Activated gamma-delta T cell treated with Interleukin-2 at 50 U/mL for 16 hours (primary cell): ENCODE data around the gene PCDHA5.
"Not testable (repeated sequence)": the region's sequence is repeated elsewhere in the genome, so short reads cannot be mapped to it uniquely, and the experiment has no call there.

Source experiments
- DNase-seq: peaks from one replicate; pipeline ENCODE4 v3.0.0-alpha.2; 2020

PCDHA5 gene

GRCh38 chr5:140827704-140828361 is 6.4 kb downstream of the PCDHA5 start, which contains the start of gene PCDHA6:
PCDHA6 (plus strand) TSS chr5:140827960; CDS start chr5:140828092, 132 bp downstream.
- no peak for DNase-seq

DNA sequence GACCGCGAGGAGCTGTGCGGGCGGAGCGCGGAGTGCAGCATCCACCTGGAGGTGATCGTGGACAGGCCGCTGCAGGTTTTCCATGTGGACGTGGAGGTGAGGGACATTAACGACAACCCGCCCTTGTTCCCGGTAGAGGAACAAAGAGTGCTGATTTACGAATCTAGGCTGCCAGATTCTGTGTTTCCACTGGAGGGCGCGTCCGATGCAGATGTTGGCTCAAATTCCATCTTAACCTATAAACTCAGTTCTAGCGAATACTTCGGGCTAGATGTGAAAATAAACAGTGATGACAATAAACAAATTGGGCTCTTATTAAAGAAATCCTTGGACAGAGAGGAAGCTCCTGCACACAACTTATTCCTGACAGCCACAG is 6.9 kb downstream of the PCDHA5 start:
- DNase-seq, result no peak

DNA sequence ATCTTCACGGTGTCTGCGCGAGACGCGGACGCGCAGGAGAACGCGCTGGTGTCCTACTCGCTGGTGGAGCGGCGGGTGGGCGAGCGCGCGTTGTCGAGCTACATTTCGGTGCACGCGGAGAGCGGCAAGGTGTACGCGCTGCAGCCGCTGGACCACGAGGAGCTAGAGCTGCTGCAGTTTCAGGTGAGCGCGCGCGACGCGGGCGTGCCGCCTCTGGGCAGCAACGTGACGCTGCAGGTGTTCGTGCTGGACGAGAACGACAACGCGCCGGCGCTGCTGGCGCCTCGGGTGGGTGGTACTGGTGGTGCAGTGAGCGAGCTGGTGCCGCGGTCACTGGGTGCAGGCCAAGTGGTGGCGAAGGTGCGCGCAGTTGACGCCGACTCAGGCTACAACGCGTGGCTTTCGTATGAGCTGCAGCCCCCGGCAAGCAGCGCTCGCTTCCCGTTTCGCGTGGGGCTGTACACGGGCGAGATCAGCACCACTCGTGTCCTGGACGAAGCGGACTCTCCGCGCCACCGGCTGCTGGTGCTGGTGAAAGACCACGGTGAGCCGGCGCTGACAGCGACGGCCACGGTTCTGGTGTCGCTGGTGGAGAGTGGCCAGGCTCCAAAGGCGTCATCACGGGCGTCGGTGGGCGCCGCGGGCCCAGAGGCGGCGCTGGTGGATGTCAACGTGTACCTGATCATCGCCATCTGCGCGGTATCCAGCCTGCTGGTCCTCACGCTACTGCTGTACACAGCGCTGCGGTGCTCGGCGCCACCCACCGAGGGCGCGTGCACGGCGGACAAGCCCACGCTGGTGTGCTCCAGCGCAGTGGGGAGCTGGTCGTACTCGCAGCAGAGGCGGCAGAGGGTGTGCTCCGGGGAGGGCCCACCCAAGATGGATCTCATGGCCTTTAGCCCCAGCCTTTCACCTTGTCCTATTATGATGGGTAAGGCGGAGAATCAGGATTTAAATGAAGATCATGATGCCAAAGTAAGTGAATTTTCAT is 8.4 kb downstream of the PCDHA5 start:
- DNase-seq, result not testable (repeated sequence)

DNA sequence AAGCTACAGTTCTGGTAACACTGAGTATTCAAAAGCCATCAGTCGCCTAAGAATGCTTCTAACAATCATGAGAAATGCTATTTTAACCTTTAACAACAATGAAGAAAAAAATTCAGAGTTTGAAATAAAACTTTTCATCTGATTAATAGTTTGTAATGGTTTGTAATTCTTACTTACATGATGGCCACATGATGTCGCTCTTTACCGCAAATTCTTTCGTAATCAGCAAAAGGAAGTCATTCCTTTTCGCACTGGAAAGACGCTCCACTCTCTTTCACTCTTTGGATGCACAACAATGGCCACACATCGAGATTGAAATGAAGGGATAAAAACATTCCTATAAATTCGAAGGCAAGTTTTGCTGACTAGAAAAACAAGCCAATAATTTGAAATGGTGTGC is 12.6 kb downstream of the PCDHA5 start, which contains the start of gene PCDHA7:
Gene PCDHA7, plus strand, starts transcription at position 277 of the 400 bp plus-strand sequence. Its CDS starts 115 bp downstream, at position 392.
- no peak for DNase-seq

- not testable (repeated sequence) for DNase-seq
Measured at GRCh38 chr5:140834439-140835008, 13.1 kb downstream of the PCDHA5 start.

DNA sequence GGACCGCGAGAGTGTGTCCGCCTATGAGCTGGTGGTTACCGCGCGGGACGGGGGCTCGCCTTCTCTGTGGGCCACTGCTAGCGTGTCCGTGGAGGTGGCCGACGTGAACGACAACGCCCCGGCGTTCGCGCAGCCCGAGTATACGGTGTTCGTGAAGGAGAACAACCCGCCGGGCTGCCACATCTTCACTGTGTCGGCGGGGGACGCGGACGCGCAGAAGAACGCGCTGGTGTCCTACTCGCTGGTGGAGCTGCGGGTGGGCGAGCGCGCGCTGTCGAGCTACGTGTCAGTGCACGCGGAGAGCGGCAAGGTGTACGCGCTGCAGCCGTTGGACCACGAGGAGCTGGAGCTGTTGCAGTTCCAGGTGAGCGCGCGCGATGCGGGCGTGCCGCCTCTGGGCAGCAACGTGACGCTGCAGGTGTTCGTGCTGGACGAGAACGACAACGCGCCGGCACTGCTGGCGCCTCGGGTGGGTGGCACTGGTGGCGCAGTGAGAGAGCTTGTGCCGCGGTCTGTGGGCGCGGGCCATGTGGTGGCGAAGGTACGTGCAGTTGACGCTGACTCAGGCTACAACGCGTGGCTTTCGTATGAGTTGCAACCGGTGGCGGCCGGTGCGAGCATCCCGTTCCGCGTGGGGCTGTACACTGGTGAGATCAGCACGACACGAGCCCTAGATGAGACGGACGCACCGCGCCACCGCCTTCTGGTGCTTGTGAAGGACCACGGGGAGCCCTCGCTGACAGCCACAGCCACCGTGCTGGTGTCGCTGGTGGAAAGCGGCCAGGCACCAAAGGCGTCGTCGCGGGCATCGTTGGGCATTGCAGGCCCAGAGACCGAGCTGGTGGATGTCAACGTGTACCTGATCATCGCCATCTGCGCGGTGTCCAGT is 14.5 kb downstream of the PCDHA5 start:
- no peak for DNase-seq

- no peak for DNase-seq
Measured at GRCh38 chr5:140840978-140841962, 19.9 kb downstream of the PCDHA5 start, which contains the start of gene PCDHA8. PCDHA8 (plus strand) TSS chr5:140841187; CDS start chr5:140841322, 135 bp downstream.

DNA sequence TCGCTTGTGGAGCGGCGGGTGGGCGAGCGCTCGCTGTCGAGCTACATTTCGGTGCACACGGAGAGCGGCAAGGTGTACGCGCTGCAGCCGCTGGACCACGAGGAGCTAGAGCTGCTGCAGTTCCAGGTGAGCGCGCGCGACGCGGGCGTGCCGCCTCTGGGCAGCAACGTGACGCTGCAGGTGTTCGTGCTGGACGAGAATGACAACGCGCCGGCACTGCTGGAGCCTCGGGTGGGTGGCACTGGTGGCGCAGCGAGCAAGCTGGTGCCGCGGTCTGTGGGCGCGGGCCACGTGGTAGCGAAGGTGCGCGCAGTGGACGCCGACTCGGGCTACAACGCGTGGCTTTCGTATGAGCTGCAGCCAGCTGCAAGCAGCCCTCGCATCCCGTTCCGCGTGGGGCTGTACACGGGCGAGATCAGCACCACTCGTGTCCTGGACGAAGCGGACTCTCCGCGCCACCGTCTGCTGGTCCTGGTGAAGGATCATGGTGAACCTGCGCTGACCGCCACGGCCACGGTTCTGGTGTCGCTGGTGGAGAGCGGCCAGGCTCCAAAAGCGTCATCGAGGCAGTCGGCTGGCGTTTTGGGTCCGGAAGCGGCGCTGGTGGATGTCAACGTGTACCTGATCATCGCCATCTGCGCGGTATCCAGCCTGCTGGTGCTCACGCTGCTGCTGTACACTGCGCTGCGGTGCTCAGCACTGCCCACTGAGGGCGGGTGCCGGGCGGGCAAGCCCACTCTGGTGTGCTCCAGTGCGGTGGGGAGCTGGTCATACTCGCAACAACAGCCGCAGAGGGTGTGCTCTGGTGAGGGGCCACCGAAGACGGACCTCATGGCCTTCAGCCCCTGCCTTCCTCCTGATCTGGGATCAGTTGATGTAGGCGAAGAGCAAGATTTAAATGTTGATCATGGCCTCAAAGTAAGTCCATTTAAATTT is 21.7 kb downstream of the PCDHA5 start:
- no peak for DNase-seq

- DNase-seq, result not testable (repeated sequence)
Measured at GRCh38 chr5:140848139-140849102, 27.0 kb downstream of the PCDHA5 start, which contains the start of gene PCDHA9. PCDHA9 (plus strand) TSS chr5:140848382; CDS start chr5:140848496, 114 bp downstream.

- DNase-seq, result not testable (repeated sequence)
Measured at GRCh38 chr5:140849831-140850634, 28.6 kb downstream of the PCDHA5 start.

- DNase-seq, result no peak
Measured at GRCh38 chr5:140855772-140856674, 34.6 kb downstream of the PCDHA5 start, which contains the start of gene PCDHA10. PCDHA10 (plus strand) TSS chr5:140855897; CDS start chr5:140856049, 152 bp downstream.

- no peak for DNase-seq
Measured at GRCh38 chr5:140857177-140857986, 36.0 kb downstream of the PCDHA5 start.

GRCh38 chr5:140857987-140858240 is 36.5 kb downstream of the PCDHA5 start:
- DNase-seq, result no peak

- no peak for DNase-seq
Measured at GRCh38 chr5:140862441-140863295, 41.3 kb downstream of the PCDHA5 start.
